NCI-H2171 treated with DMSO at 0.1 percent for 48 hours (cell line): ENCODE data around the gene YBX2.
"Not testable (repeated sequence)": the region's sequence is repeated elsewhere in the genome, so short reads cannot be mapped to it uniquely, and the experiment has no call there.

Experiments used
- DNase-seq: peaks from one replicate; lab custom pipeline; 2025; lab: John Stamatoyannopoulos, UW

The YBX2 gene

DNA sequence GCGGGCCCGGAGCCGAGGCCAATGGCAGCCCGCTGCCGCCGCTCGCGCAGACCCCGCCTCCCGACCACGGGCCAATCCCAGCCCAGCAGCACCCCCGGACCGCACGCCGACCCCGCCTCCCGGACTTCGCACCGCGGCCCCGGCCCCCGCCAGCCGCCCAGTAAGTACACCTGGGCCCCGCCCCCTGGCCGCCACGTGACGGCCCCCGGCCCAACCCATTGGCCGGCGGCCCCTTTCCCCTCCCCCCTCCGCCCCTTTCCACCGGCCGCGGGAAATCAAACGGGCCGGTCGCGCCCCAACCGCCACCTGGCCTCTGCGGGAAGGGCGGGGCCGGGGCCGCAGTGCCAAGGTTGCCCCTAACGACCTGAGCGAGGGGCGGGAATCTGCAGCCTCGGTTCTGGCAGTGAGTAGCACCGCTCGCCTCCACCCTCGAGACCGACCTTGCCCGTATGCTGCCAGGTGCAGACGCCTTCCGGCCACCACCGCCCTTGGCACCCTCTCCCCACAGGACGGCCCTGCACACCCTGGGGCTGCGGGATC, at the start of gene YBX2:
TSS of gene YBX2 (minus strand) at position 26 of the 540 bp plus-strand sequence. CDS start 139 bp downstream, outside the sequence.
- peak; percentile 56 for DNase-seq

DNA sequence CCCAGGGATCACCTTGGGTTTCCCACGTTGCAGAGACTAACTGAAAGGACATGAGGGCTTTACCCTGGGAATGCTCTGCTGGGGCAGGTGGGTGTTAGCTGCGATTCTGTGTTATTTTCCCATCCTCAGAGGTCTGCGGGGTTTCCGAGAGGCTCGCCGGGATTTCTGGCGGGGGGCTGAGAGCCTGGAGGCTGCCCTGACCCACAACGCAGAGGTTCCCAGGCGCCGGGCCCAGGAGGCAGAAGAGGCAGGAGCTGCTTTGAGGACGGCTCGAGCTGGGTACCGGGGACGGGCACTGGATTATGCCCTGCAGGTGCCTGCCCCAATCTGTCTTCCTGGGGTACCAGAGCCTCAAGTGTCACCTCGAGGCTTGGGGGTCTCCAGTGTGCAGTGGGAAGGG, 48.8 kb upstream of the YBX2 start:
- no peak for DNase-seq

DNA sequence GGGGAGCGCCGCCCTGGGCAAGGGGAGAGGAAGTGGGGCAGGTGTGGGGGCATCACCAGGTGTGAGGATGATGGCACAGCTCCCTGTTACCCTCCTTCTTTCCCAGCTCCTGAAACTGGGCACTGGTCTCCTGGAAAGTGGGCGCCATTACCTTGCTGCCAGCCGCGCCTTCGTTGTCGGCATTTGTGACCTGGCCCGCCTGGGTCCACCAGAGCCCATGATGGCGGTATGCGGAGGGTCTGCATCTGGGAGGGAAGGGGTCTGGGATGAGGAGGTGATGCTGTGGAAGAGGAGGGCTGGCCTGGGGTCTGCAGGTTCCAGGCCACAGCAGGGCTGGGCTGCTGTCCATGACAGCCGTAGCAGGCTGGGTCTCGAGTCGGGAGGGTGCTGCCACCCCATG, 47.4 kb upstream of the YBX2 start:
- no peak for DNase-seq

DNA sequence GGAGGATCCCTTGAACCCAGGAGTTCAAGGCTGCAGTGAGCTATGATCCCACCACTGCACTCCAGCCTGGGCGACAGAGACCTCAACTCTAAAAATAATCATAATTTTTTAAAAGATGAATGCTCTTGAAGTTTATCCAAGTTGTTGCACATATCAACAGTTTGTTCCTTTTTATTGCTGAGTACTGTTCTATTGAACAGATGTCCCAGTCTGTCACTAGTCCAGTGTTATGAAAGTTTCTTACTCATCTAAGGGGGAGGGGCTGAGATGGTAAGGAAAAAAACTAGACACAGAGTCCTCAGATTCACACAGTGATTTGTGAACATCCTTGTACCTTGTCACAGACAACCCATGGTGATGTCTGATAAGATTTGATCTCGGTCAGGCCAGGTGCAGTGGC, 45.7 kb upstream of the YBX2 start:
- no peak for DNase-seq

DNA sequence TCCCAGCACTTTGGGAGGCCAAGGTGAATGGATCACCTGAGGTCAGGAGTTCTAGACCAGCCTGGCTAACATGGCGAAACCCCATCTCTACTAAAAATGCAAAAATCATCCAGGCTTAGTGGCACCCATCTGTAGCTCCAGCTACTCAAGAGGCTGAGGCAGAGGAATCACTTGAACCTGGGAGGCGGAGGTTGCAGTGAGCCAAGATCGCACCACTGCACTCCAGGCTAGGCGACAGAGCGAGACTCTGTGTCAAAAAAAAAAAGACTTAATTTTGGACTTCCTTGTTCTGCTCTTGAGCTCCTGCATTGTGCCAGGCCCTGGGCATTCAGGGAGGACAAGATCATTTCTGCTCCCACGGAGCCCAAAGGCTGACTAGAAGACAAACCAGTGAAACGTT, 43.2 kb upstream of the YBX2 start:
- not testable (repeated sequence) for DNase-seq

DNA sequence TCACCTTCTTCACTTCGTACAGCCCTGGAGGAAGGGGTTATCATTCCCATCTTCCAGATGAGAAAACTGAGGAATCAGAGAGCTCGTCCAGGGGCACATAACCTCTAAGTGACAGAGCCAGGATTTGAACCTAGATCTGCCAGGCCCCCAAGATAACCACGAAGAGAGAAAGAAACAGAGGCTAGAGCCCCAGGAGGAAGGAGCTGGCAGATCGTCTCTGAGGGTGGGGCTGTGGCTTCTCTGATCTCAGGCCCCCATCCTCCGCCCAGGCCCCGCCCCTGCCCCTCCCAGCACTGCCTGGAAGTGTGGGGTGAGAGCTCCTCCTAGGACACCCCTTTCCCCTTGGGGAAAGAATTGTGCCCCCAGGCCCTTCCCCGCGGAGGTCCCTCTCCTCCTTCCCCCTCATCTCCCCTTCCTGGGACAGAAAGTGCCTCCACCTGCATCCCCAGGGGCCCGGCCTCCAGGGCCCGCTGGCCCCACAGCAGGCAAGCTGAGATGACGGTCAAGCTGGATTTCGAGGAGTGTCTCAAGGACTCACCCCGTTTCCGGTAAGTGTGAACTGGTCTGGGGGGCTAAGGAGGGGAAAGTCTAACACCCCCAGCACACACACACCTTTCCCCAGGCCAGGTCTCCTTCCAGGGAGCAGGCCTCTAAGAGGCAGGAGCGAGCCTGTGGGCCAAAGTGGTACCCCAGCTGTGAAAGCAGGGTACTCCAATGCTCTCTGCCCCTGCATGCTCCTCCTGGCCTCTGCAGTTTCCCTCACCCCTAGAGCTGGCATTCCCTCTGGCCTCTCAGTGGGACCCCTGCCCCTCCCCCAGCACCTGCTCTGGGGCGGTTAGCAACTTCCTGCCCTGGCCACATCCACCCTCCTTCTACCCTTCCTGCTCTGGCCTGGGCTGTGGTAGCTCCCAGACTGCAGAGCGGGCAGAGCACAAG, 42.1 kb upstream of the YBX2 start, which contains the start of gene ACAP1:
TSS of gene ACAP1 (plus strand) at position 290 of the 936 bp plus-strand sequence. CDS start at position 496, 206 bp downstream.
- DNase-seq, result no peak

DNA sequence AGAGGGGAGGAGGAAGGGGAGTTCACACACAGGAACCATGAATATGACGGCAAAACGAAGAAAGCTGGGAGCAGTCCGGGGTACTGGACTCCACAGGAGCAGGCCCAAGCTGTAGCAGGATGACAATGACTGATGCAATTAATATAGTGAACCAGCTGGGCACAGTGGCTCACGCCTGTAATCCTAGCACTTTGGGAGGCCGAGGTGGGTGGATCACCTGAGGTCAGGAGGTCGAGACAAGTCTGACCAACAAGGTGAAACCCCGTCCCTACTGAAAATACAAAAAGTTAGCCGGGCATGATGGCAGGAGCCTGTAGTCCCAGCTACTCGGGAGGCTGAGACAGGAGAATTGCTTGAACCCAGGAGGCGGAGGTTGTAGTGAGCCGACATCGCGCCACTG, 41.3 kb upstream of the YBX2 start:
- DNase-seq, result not testable (repeated sequence)

DNA sequence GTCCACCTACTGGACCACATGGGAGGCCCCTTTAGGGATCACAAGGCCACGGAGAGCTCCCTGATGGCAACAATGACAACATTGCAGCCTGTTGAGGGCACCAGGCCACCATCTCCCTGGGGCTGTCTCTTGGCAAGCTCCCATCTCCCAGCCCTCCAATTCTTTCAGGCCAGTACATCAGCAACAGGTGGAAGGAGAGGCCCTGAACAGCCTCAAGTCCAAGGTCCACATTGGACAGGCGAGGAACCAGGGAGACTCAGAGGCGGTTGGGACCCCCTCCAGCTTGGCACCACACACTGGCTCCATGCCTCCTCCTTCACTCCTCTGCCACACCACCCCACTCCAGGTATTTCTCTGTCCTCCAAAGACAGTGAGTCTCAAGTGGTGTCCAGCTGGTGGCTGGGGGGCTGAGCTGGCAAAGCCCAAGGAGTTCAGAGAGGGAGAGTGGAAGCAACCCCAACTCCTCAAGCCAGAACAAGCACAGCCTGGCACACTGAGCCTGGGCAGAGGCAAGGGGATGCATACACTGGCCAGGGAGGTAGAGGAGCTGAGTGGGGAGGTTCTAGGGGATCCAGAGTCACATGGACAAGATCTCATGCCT, 40.6 kb upstream of the YBX2 start:
- no peak for DNase-seq

DNA sequence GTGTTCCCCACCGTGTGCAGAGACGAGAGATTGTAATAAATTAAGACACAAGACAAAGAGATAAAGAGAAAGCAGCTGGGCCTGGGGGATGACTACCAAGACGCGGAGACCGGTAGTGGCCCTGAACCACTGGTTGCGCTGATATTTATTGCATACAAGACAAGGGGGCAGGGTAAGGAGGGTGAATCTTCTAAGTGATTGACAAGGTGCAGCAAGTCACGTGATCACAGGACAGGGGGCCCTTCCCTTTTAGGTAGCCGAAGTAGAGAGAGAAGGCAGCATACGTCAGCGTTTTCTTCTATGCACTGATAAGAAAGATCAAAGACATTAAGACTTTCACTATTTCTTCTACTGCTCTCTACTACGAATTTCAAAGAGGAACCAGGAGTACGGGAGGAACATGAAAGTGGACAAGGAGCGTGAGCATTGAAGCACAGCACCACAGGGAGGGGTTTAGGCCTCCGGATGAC, 38.2 kb upstream of the YBX2 start:
- not testable (repeated sequence) for DNase-seq

DNA sequence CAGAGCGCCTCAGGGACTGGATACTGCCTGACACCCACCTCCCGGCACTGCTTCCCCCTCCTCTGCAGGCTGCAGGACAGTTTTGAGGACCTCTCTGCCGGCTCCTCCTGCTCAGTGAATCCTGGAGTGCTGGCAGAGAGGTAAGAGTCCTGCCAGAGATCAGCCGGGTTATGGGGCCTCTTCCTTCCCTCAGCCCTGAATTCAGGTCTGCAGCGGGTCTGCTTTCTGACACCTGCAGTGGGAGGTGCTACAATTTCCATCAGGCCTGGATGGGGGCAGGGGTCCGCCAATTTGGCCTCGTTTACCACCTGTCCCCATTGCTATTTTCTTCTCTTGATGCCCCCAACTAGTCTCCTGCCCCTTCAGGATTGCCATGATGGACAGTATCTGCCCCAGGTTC, 37.7 kb upstream of the YBX2 start:
- no peak for DNase-seq

DNA sequence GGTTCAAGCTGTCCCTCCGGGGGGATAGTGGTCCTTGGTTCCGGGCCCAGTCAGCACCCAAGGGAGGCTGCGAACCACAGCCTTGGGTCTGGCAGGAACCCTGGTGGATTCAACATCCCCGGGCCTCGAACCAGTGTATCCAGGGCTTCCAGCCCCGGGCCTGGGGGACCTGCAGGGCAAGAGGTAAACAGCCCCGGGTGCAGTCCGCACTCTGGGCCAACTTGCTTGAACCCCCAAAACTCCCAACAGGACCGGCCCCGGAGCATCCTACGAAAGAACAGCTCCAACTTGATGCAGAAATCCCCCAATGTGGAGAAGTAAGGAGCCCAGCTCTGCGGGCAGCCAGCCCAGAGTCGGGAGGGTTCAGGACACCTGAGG, 36.2 kb upstream of the YBX2 start:
- no peak for DNase-seq

DNA sequence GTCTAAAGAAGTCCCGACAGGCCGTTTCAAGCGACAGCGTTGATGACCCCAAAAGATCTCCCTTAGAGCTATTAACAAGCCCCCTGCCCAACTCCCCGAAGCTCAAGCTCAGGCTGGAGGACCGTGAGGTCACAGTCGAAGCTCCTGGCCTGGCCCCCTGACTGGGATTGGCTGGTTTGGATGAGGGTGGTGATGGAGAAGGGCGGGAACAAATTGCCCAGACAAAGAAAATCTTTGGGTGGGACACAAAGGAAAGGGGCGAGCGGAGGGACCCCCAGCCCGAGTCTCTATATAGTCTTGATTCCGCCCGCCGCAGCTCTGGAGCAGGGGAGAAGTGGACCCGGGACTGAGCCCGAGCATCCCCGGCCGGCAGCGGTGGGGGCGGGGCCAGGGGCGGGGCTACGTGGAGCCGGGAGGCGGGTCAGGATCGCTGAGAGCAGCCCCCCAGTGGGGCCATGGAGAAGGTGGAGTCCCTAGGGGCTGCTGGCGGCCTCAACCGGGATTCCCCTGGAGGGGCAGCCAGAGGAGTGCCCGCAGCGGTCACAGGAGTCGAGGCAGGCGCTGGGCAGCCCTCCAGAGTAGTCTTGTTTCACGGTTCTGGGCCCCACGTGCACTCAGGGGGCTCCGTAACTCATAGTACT, 35.7 kb upstream of the YBX2 start:
- peak; percentile 85 for DNase-seq

DNA sequence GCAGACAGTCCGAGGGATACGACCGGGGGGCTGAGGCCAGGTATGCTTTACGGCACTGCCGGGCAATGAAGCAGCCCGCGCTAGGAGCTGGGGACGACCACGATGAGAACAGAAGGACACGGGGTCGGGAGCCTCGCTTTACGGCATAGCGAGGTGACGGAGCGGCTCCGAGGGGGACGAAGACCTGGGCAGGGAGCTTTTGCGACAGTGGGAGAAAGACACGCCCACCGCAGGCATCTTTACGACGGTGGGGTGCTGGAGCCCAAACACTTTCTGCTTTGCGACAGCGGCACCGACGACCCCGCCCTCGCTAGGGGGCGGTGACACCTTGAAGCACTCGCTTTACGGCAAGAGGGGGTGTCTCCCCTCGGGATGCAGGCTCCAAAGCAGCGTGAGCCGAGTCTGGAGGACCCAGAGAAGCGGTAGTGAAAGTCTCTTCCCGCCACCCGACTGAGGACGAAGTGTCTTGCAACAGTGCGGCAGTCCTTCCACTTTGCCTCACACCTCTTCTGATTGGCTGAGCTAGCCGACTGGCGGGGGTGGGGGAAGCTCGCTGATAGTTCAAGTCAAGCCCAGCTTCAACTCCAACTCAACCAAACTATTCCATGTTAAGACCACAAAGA, 35.0 kb upstream of the YBX2 start:
- DNase-seq, result peak; percentile 99

DNA sequence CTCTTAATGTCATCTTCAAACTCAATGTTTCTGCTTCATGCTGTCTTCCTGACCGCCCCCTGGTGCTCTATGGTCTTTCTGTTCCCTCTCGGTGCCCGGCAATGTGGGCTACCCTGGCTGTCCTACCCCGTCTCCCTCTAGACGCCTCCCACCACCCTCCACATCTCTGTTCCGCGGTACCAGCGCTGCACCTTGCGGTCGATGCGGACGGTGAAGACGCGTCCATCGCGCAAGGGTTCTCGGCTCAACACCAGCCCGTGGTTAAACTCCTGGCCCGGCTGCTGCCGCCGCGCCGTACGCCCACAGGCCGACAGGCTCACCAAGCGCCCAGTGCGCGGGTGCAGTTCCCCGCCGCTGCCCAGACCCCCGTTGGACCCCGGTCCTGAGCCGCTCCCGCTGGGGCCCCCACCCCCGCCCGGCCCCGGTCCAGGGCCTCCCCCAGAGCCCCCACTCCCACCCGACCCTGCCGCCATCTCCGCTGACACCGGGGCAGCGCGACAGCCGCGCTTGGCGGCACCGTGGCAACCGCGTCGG, 34.5 kb upstream of the YBX2 start, which contains the start of gene NEURL4:
TSS of gene NEURL4 (minus strand) at position 496 of the 534 bp plus-strand sequence. CDS start at position 473, 23 bp downstream.
- no peak for DNase-seq

DNA sequence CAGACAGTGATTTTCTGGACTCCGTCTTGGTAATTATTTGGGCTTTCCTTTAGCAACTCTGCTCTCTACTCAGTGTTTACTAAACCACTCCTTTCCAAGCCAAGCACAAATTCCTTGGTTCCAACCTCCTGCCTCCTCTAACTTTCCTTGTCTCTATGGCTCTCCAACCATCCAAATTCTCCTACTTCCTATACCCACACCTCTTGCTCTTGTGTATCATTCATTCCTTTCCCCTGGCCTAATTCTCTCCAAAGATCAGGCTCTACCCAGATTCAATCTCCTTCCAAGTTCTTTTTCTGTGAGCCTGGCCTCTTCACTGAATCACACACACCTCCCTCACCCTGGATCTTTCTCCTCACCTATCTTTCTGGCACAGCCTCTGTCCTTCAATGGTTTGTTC, 33.6 kb upstream of the YBX2 start:
- DNase-seq, result no peak

DNA sequence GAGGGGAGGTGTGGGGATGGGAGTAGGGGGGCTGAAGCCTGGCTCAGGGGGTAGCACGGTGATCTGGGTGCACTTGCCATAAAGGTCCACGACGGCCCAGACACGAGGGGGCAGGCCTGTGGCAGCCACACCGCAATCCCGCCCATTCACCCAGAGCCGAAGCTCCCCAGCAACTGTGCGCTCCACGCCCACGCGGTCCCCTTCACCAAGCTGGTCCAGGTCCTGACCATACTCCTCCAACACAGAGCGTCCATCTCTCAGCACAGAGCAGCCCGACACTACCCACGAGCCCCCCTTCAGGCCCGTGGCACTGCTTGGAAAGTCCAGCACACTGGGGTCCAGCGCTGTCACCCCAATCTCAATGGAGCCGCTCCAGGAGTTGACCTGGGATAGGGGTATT, 33.1 kb upstream of the YBX2 start:
- no peak for DNase-seq

DNA sequence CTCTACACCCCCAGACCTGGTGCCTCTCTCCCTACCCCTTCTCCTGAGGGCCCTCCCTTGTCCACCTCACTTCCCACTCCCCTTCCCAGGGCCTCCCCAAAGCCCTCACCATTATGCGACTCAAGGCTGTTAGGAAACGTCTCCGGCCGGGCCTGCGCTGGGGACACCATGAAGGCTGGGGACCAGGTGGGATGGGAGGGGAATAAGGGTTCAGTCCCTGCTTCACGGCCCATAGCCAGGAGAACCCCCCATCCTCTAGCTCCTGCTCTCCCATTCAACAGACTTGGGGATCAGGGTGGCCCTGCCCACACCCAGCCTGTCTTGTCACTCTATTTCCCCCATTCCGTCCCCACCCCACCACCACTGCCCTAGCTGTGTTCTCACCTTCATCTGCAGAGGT, 32.6 kb upstream of the YBX2 start:
- DNase-seq, result no peak

DNA sequence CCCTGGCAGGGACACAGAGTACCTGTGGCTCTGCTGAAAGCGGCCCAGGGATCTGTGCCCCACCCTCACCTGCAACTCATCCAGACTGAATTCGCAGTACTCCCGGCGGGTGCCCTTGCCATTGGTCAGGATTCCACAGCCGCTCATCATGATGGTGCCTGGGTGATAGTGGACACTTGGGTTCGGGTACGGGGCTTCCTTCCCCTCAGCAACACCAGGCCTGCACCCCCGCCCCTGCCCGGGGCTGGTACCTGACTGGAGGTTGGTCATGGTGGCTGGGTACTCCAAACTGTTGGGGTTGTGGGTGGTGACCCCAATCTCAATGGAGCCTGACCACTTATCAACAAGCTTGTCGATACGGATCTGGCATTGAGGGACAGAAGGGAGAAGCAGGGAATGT, 31.7 kb upstream of the YBX2 start:
- DNase-seq, result no peak

DNA sequence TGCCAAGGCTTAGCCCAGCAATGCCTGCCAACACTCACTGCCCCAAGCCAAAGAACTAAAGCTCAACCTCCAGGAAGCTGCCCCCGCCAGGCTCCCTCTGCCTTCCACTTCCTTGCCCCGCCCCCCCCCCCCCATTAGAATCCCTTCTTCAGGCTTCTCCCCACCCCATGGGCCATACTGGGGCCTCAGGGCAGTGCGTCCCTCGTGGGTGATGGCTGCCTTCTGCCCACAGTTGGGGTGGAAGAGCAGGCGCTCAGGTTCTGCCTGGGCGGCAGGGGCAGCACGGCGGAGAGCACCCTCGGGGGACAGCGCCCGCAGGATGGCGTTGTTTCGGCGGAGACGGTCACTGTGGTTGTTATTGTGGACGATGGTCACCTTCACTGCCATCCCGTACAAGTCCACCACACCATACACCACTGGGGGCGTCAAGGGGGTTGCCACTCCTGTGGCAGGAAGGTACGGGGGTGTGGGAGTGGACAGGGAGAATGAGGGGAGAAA, 30.6 kb upstream of the YBX2 start:
- no peak for DNase-seq

DNA sequence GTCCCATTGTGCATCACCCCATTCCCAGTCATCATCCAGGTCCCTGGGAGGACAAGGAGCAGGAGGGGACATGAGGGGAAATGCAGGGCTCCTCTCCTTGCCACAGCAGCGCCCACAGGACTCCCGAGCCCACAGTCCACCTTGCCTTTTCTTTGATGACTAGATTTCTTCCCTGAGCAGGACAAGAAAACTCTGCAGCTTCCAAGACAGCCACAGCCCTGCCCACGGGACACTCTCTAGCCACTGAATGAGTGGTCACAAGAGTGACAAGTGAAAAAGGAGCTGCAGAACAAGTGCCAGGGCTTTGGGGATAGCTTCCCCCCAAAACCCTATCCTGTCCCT, 30.0 kb upstream of the YBX2 start:
- no peak for DNase-seq

DNA sequence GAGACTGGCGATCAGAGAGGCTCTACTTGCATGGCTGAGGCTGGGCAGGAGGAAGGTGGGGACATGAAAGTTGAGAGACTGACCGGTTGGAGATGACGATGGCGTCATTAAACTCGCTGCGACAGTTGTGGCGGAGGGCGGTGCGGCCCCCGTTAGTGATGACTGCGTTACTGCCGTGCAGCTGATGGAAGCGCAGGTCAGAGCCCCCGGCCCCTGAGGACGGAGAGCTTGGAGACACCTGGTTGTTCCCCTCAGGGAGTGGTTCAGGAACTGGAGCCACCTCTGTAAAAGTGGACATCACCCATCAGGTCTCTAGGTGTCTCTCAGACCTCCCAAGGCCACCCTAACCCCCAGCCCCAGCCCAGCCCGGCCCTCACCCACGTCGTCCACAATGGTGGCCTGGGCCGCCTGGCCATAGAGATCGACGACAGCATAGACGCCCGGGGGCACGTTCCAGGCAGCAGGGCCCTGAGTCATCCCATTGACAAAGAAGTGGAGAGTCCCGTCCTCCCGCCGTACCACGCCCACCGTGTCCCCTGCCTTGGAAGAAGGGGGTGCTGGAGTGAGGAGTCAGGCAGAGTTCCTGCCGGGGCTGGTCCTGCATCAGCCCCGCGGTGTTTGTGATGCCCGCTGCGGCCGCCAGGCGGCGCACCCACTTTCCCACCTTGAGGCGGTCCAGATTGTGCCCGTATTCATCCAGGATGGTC, 29.4 kb upstream of the YBX2 start:
- peak; percentile 1 for DNase-seq
